SK-N-MC (cell line): ENCODE results near the gene TMEM60.

Experiments used
- EZH2 ChIP-seq: fragments of 200-600 bp; sonication (generic); IDR thresholded peaks from one replicate; pipeline ENCODE4 v1.6.1; 2017; ENCODE audit warnings: antibody characterized with exemption
- FOXP2 ChIP-seq: optimal IDR thresholded peaks from 2 replicates; pipeline ENCODE3; 2011; ENCODE audit warnings: mild to moderate bottlenecking, moderate library complexity; ENCODE audit not compliant: insufficient read depth; ENCODE audit errors: extremely low read length, control extremely low read depth
- POLR2AphosphoS5 ChIP-seq: IDR thresholded peaks from 2 replicates; pipeline ENCODE4 v1.6.1; 2012; ENCODE audit warnings: mild to moderate bottlenecking, low read depth, low read length, borderline replicate concordance

DNA sequence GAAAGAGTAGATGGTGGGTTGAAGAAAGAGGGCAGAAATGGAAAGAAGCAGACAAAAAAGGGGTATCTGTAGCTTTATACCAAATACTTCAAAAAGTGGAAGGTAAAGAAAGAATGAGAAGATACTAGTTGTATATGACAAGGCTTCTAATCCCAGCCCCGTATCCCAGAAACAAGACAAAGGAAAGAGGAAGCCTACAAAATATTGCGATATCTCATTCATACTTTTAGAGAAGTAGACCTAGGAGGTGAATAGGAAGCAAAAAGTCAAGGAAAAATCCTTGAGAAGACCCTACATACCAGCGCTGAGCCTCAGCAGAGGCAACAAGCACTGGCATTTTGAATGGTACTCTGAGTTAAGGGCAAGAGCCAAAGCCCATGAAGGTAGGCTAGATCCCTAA, 26.9 kb upstream of the TMEM60 start:
- TF ChIP-seq POLR2AphosphoS5: no peak
- no peak for TF ChIP-seq EZH2
- TF ChIP-seq FOXP2: no peak
